ENCODE results near the gene KANK4.

KANK4 gene

DNA sequence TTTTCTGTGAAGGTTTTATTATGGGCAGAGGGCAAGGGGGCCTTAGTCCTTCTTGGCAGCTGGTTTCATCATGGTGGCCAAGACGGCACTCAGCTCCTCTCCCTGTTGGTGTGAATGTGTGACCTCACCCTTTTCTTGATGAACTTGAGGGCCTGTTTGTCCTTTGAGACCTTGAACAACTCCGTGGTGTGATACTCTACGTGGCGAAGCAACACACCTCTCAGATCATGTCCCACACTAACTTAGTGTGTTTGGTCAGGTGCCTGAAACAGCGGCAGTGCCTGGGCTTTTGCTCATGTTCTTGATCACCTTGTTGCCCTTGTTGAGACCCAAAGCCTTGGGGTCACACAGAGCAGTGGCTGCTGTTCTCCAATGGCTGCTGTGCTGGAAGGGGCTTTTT lies 111.1 kb downstream of the KANK4 start:
- intact Hi-C loops (cut with DNase I; ENCODE audit: low total_unique reads): no loop called here
- H3K9me3 ChIP-seq: peaks cover 0 to 12% (median 0%) of the 10 kb centered on the region in 3 donors
- no peaks in the 10 kb centered on the region for H3K36me3 ChIP-seq
- H3K27ac ChIP-seq: no peak overlapping the region
- H3K4me1 ChIP-seq: no peaks in the 10 kb centered on the region
- no peak for DNase-seq
- no peak overlapping the region for H3K4me3 ChIP-seq
- peaks cover 0 to 2% of the 10 kb centered on the region in 2 donors for H3K27me3 ChIP-seq
- TF ChIP-seq, protein P1, sequence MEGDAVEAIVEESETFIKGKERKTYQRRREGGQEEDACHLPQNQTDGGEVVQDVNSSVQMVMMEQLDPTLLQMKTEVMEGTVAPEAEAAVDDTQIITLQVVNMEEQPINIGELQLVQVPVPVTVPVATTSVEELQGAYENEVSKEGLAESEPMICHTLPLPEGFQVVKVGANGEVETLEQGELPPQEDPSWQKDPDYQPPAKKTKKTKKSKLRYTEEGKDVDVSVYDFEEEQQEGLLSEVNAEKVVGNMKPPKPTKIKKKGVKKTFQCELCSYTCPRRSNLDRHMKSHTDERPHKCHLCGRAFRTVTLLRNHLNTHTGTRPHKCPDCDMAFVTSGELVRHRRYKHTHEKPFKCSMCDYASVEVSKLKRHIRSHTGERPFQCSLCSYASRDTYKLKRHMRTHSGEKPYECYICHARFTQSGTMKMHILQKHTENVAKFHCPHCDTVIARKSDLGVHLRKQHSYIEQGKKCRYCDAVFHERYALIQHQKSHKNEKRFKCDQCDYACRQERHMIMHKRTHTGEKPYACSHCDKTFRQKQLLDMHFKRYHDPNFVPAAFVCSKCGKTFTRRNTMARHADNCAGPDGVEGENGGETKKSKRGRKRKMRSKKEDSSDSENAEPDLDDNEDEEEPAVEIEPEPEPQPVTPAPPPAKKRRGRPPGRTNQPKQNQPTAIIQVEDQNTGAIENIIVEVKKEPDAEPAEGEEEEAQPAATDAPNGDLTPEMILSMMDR (IDR thresholded peaks at IDR 0.05): no peak

DNA sequence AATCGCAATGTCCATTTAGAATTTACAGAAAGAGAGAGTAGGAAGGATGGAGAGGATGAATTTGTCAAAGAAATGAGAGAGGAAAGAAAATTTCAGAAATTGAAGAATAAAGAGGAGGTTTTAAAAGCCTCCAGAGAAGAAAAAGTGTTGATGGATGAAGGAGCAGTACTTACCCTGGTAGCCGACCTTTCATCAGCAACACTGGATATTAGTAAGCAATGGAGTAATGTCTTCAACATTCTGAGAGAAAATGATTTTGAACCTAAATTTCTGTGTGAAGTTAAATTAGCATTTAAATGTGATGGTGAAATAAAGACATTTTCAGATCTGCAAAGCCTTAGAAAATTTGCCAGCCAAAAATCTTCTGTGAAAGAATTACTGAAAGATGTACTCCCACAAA lies 112.0 kb downstream of the KANK4 start:
- TF ChIP-seq, protein P1 (IDR thresholded peaks at IDR 0.05): no peak

DNA sequence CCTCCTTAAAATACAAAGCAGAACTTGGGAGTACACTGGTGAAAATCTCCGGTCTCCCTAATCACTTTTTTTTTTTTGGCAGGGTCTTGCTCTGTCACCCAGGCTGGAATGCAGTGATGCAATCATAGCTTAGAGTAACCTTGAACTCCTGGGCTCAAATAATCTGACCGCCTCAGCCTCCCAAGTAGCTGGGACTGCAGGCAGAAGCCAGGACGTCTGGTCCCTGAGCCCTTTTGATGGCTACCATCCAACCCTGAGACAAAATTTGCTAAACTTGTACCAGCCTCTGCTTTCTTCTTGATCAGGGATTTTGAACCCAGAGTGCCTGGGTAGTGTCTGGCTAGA lies 120.5 kb downstream of the KANK4 start:
- Histone ChIP-seq H3K4me1 (peaks cover 0 to 9% (median 4%) of the 10 kb centered on the region in 4 donors), H3K27me3 (peaks cover 0 to 27% of the 10 kb centered on the region in 2 donors), H3K36me3 (no peaks in the 10 kb centered on the region), H3K27ac (no peak overlapping the region), H3K9me3 (no peaks in the 10 kb centered on the region), H3K4me3 (no peak overlapping the region)
- intact Hi-C loops (cut with DNase I; ENCODE audit: low total_unique reads): no loop called here
- no peak for DNase-seq
- TF ChIP-seq, protein P1 (IDR thresholded peaks at IDR 0.05): no peak

More for the DNA sequence above, 112.0 kb downstream of the KANK4 start:
- Histone ChIP-seq H3K27ac (no peak overlapping the region), H3K9me3 (peaks cover 0 to 12% (median 0%) of the 10 kb centered on the region in 3 donors), H3K4me3 (no peak overlapping the region), H3K27me3 (peaks cover 0 to 2% of the 10 kb centered on the region in 2 donors), H3K4me1 (no peaks in the 10 kb centered on the region), H3K36me3 (no peaks in the 10 kb centered on the region)
- DNase-seq: no peak
- intact Hi-C loops (cut with DNase I; ENCODE audit: low total_unique reads): no loop called here

DNA sequence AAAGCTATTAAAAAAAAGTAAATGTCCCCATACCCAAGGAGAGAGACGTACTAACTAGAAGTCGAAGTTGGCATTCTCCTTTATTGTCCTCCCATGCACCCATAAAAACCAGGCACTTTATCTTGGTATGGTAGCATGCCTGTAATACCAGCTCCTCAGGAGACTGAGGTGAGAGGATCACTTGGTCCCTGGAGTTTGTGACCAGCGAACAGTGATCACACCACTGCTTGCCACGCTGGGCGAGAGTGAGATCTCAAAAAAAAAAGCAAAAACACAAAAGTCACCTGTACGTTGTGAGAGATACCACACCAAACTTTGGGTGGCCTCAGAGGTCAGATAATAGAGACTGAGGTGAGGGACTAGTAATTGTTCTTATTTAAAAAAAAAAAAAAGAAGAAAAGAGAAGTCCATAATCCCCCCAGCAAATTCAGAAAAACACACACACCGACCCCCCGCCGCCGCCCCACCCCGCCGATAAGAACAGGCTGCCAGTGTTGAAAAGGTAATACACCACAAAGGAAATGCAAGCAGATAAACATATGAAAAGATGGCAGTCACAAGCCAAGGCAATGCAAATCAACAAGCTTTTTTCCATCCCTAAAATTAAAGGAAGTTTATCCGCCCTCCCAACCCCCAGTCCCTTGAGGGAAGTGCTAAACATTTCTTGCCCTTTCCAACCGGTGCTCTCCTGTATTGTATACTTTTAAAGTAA lies 121.0 kb downstream of the KANK4 start:
- DNase-seq: no peak
- intact Hi-C loops (cut with DNase I; ENCODE audit: low total_unique reads): no loop called here
- H3K36me3 ChIP-seq: no peaks in the 10 kb centered on the region
- H3K27ac ChIP-seq: no peak overlapping the region
- H3K4me3 ChIP-seq: no peak overlapping the region
- peaks cover 0 to 9% (median 4%) of the 10 kb centered on the region in 4 donors for H3K4me1 ChIP-seq
- no peaks in the 10 kb centered on the region for H3K9me3 ChIP-seq
- peaks cover 0 to 33% of the 10 kb centered on the region in 2 donors for H3K27me3 ChIP-seq
- TF ChIP-seq, protein P1 (IDR thresholded peaks at IDR 0.05): no peak

DNA sequence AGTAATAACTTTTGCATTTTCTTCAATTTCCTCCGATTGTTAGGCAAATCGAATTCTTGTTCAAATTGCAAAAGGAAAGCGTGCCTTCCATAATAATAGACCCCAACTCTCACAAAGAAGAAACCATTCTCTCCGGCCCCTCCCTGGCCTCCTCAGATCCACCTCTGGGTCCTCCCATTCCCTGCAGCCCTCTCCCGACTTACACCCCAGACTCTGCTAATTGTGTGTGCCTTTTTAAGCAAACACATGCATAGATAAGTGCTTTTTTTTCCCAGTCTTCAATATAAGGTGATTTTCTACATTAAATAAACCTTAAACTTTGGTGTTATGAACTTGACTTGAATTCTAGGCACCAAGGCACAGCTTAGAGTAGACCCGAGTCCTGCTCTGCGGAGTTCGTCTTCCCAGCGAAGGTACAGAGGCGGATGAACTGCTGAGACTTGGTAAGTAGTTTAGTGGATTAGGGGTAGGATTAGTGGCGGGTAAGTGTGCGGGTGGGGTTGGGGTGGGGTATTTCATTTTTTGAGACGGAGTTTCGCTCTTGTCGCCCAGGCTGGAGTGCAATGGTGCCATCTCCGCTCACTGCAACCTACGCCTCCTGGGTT lies 123.0 kb downstream of the KANK4 start:
- Histone ChIP-seq H3K4me1 (peaks cover 0 to 9% (median 4%) of the 10 kb centered on the region in 4 donors), H3K27ac (no peak overlapping the region), H3K4me3 (no peak overlapping the region), H3K9me3 (no peaks in the 10 kb centered on the region), H3K36me3 (no peaks in the 10 kb centered on the region), H3K27me3 (peaks cover 0 to 35% of the 10 kb centered on the region in 2 donors)
- intact Hi-C loops (cut with DNase I; ENCODE audit: low total_unique reads): no loop called here
- TF ChIP-seq, protein P1 (IDR thresholded peaks at IDR 0.05): no peak
- no peak for DNase-seq
